HG02763 (cell line): ENCODE data around the gene TCERG1L.
"Not testable (repeated sequence)": the region's sequence is repeated elsewhere in the genome, so short reads cannot be mapped to it uniquely, and the experiment has no call there.

ENCODE experiments used
- ATAC-seq: cut with Tn5 transposase; IDR thresholded peaks from one replicate; pipeline ENCODE4 v1.9.1; 2021; ENCODE audit warnings: mild to moderate bottlenecking, moderate library complexity; ENCODE audit not compliant: unreplicated experiment

The TCERG1L gene

GRCh38 chr10:131251146-131251541, 60.4 kb downstream of the TCERG1L start:
- ATAC-seq = no peak

GRCh38 chr10:131250454-131251145, 60.9 kb downstream of the TCERG1L start:
- ATAC-seq = no peak

GRCh38 chr10:131249955-131250344, 61.6 kb downstream of the TCERG1L start:
- no peak for ATAC-seq

- no peak for ATAC-seq
Measured at GRCh38 chr10:131249238-131249954, 62.1 kb downstream of the TCERG1L start.

- no peak for ATAC-seq
Measured at GRCh38 chr10:131248376-131249165, 63.0 kb downstream of the TCERG1L start.

GRCh38 chr10:131247873-131248272, 63.6 kb downstream of the TCERG1L start:
- ATAC-seq = no peak

- ATAC-seq = no peak
Measured at GRCh38 chr10:131246775-131247174, 64.7 kb downstream of the TCERG1L start.

- ATAC-seq = no peak
Measured at GRCh38 chr10:131246089-131246488, 65.4 kb downstream of the TCERG1L start.

GRCh38 chr10:131245475-131246059, 66.0 kb downstream of the TCERG1L start:
- ATAC-seq = no peak

GRCh38 chr10:131244836-131245235, 66.7 kb downstream of the TCERG1L start:
- no peak for ATAC-seq

- no peak for ATAC-seq
Measured at GRCh38 chr10:131243076-131243475, 68.4 kb downstream of the TCERG1L start.

- ATAC-seq = no peak
Measured at GRCh38 chr10:131242007-131242406, 69.5 kb downstream of the TCERG1L start.

- no peak for ATAC-seq
Measured at GRCh38 chr10:131240691-131241090, 70.8 kb downstream of the TCERG1L start.

- ATAC-seq = no peak
Measured at GRCh38 chr10:131239926-131240325, 71.6 kb downstream of the TCERG1L start.

- ATAC-seq = no peak
Measured at GRCh38 chr10:131239450-131239849, 72.1 kb downstream of the TCERG1L start.

GRCh38 chr10:131238669-131239280, 72.7 kb downstream of the TCERG1L start:
- ATAC-seq = no peak

GRCh38 chr10:131237991-131238651, 73.4 kb downstream of the TCERG1L start:
- no peak for ATAC-seq

- ATAC-seq = not testable (repeated sequence)
Measured at GRCh38 chr10:131234606-131235005, 76.9 kb downstream of the TCERG1L start.

- no peak for ATAC-seq
Measured at GRCh38 chr10:131233611-131234258, 77.8 kb downstream of the TCERG1L start.
